ENCODE measurements around the gene SMIM21. TPM values are rescaled to one million over a fixed set of nuclear protein-coding genes. Genes with fewer than 3 reads are reported as not detected.

SMIM21 gene
- total RNA-seq, 1 experiment from 2014 or later: not detected

DNA sequence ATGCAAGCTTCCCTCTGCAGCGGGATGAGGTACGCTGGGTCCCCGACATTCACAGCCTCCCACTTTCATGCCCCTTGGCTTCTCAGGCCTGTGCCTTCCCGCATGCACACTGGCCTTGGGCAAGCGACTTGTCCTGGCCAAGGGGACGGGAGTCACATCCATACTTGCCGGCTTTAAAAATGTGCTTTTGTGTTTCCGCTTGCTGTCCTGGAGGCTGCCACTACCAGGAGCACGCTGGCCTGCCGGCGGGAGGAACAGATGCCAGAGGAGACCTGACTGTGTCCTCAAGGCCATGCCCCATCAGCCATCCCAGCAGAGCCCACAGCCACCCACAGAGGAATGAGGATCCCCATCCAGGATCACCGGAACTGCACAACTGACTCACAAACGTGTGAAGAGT, 36.9 kb upstream of the SMIM21 start:
- intact Hi-C loops (cut with micrococcal nuclease; ENCODE audit: unreplicated experiment): no loop called here
- no peaks in the 10 kb centered on the region for H3K4me1 ChIP-seq
- Mint-ChIP-seq H3K4me1 (ENCODE audit: low read depth, unreplicated experiment) (no peaks in the 10 kb centered on the region), H3K4me3 (ENCODE audit: unreplicated experiment) (no peak overlapping the region), H3K9me3 (ENCODE audit: unreplicated experiment) (no peaks in the 10 kb centered on the region), H3K27ac (ENCODE audit: unreplicated experiment) (no peak overlapping the region), H3K36me3 (ENCODE audit: insufficient read depth, unreplicated experiment) (no peaks in the 10 kb centered on the region), H3K27me3 (ENCODE audit: insufficient read depth, unreplicated experiment) (peaks cover 8% of the 10 kb centered on the region)
- no peak for TF ChIP-seq CTCF (IDR thresholded peaks at IDR 0.05; ENCODE audit: insufficient read depth in 1 of 2, low read depth in 1 of 2, low read length in 1 of 2, severe bottlenecking in 1 of 2, unreplicated experiment in 1 of 2)
- ChIA-PET CTCF (no interaction called here), POLR2A (no interaction called here)
- no peaks in the 10 kb centered on the region for H3K27me3 ChIP-seq (replicated peaks; ENCODE audit: control insufficient read depth, insufficient read depth, low read length)
- no peak for DNase-seq
- no peaks in the 10 kb centered on the region for H3K9me3 ChIP-seq
- no peaks in the 10 kb centered on the region for H3K36me3 ChIP-seq (ENCODE audit: control insufficient read depth, insufficient read depth, low read length)
- no TSS peak for BruUV-seq (replicated peaks)
- no peak overlapping the region for H3K4me3 ChIP-seq (ENCODE audit: low read depth, low read length)

DNA sequence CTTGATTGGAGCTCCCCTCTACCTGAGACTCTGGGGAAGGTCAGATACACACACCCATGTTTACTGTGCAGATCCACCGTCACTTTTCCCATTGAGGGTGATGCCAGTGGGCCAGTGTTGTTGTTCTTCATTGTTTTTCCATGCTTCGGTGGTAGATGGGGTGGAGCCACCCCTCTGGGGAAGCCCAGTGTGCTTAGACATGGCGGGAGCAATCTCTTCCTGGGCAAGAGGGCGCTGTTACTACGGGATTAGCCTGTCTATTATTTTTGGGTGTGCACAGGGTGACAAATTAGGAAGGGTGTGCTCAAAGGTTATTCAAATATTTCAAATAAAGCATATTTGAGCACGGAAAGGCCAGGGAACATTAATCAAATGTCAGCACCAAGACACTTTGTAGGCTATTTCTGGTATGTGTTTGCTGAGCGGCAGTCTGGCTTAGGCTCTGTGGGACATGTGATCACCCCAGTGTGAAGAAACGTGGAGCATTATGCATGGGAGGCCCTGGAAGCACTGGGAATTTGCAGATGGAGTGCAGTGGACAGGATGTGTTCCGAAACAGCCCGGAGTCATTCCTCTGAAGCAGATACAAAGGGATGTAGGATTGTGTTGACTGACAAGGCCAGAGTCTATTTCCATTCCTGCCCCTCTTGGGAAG, 34.8 kb upstream of the SMIM21 start:
- no peaks in the 10 kb centered on the region for H3K27me3 ChIP-seq (replicated peaks; ENCODE audit: control insufficient read depth, insufficient read depth, low read length)
- no peaks in the 10 kb centered on the region for H3K36me3 ChIP-seq (ENCODE audit: control insufficient read depth, insufficient read depth, low read length)
- intact Hi-C loops (cut with micrococcal nuclease; ENCODE audit: unreplicated experiment): no loop called here
- no peak for TF ChIP-seq CTCF (IDR thresholded peaks at IDR 0.05; ENCODE audit: insufficient read depth in 1 of 2, low read depth in 1 of 2, low read length in 1 of 2, severe bottlenecking in 1 of 2, unreplicated experiment in 1 of 2)
- no peak overlapping the region for H3K27ac Mint-ChIP-seq (ENCODE audit: unreplicated experiment)
- no peaks in the 10 kb centered on the region for H3K36me3 Mint-ChIP-seq (ENCODE audit: insufficient read depth, unreplicated experiment)
- no peaks in the 10 kb centered on the region for H3K9me3 Mint-ChIP-seq (ENCODE audit: unreplicated experiment)
- CTCF ChIA-PET: no interaction called here
- no TSS peak for BruUV-seq (replicated peaks)
- no peaks in the 10 kb centered on the region for H3K4me1 ChIP-seq
- no peaks in the 10 kb centered on the region for H3K4me1 Mint-ChIP-seq (ENCODE audit: low read depth, unreplicated experiment)
- POLR2A ChIA-PET: no interaction called here
- no peak overlapping the region for H3K4me3 Mint-ChIP-seq (ENCODE audit: unreplicated experiment)
- no peak for DNase-seq
- H3K9me3 ChIP-seq: no peaks in the 10 kb centered on the region
- peaks cover 8% of the 10 kb centered on the region for H3K27me3 Mint-ChIP-seq (ENCODE audit: insufficient read depth, unreplicated experiment)
- no peak overlapping the region for H3K4me3 ChIP-seq (ENCODE audit: low read depth, low read length)

DNA sequence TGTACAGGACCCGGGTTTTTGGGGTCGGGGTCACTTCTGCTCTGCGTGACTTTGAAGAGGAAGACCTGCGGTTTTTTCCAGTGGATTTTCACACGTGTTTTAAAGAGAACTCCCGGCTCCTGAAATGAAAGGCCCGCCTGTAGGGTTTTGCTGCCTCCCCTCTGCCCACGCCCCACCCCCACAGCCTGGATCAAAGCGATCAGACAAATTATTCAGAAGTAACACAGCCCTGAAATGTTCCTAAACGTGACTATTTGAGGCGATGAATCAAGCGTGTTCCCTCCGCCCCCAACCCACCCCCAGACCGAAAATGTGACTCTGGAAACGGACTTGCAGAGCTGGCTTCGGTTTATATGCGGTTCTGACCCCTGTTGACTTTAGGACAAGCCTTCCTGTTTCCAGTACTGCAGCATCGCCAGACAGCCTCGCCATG, 28.7 kb upstream of the SMIM21 start:
- Mint-ChIP-seq H3K4me1 (ENCODE audit: low read depth, unreplicated experiment) (no peaks in the 10 kb centered on the region), H3K27me3 (ENCODE audit: insufficient read depth, unreplicated experiment) (no peaks in the 10 kb centered on the region), H3K4me3 (ENCODE audit: unreplicated experiment) (no peak overlapping the region), H3K36me3 (ENCODE audit: insufficient read depth, unreplicated experiment) (no peaks in the 10 kb centered on the region), H3K9me3 (ENCODE audit: unreplicated experiment) (no peaks in the 10 kb centered on the region), H3K27ac (ENCODE audit: unreplicated experiment) (no peak overlapping the region)
- CTCF ChIA-PET: no interaction called here
- TF ChIP-seq CTCF (IDR thresholded peaks at IDR 0.05; ENCODE audit: insufficient read depth in 1 of 2, low read depth in 1 of 2, low read length in 1 of 2, severe bottlenecking in 1 of 2, unreplicated experiment in 1 of 2): no peak
- H3K36me3 ChIP-seq (ENCODE audit: control insufficient read depth, insufficient read depth, low read length): no peaks in the 10 kb centered on the region
- H3K4me1 ChIP-seq: no peaks in the 10 kb centered on the region
- H3K9me3 ChIP-seq: no peaks in the 10 kb centered on the region
- DNase-seq: no peak
- intact Hi-C loops (cut with micrococcal nuclease; ENCODE audit: unreplicated experiment): no loop called here
- BruUV-seq (replicated peaks): no TSS peak
- H3K27me3 ChIP-seq (replicated peaks; ENCODE audit: control insufficient read depth, insufficient read depth, low read length): no peaks in the 10 kb centered on the region
- POLR2A ChIA-PET: no interaction called here
- H3K4me3 ChIP-seq (ENCODE audit: low read depth, low read length): no peak overlapping the region

All from Caco-2 (cell line).